GM12878 (cell line): ENCODE measurements around the gene DPM2.

ENCODE experiments used
- CTCF ChIP-seq, 3 experiments: IDR thresholded peaks in 2 of 3; conservative IDR thresholded peaks in 1 of 3; 2 replicates each; pipeline ENCODE4 v1.5.1; 2011; ENCODE audit warnings: low read depth in 3 of 3, low read length in 3 of 3, mild to moderate bottlenecking in 3 of 3, control low read depth in 2 of 3, moderate library complexity in 2 of 3, inconsistent platforms in 1 of 3, mixed read lengths in 1 of 3; ENCODE audit not compliant: control insufficient read depth in 2 of 3, insufficient read depth in 1 of 3; ENCODE audit errors: extremely low read depth in 1 of 3
- HDGF ChIP-seq: fragments of 450-650 bp; IDR thresholded peaks from 2 replicates; pipeline ENCODE4 v1.6.1; 2016; ENCODE audit warnings: antibody characterized with exemption
- JUNB ChIP-seq: IDR thresholded peaks from 2 replicates; pipeline ENCODE4 v1.6.1; 2016; ENCODE audit warnings: antibody characterized with exemption, mild to moderate bottlenecking
- MAX ChIP-seq: IDR thresholded peaks from 2 replicates; pipeline ENCODE4 v1.6.1; 2012; ENCODE audit warnings: low read depth, low read length, improper control_type of control experiment
- NRF1 ChIP-seq: conservative IDR thresholded peaks from 2 replicates; pipeline ENCODE4 v1.6.1; 2011; ENCODE audit warnings: mild to moderate bottlenecking, low read depth, low read length, improper control_type of control experiment
- POLR2A ChIP-seq: IDR thresholded peaks from 2 replicates; pipeline ENCODE4 v1.6.1; 2011; ENCODE audit warnings: low read depth, mild to moderate bottlenecking, low read length
- REST ChIP-seq: IDR thresholded peaks from 2 replicates; pipeline ENCODE4 v1.6.1; 2012; ENCODE audit warnings: mild to moderate bottlenecking, low read depth, low read length
- SIN3A ChIP-seq: IDR thresholded peaks from 2 replicates; pipeline ENCODE4 v1.6.1; 2012; ENCODE audit warnings: low read depth, low read length, improper control_type of control experiment
- USF2 ChIP-seq: IDR thresholded peaks from 2 replicates; pipeline ENCODE4 v1.6.1; 2011; ENCODE audit warnings: low read depth, low read length, improper control_type of control experiment, borderline replicate concordance
- ZBTB33 ChIP-seq: fragments of 450-650 bp; IDR thresholded peaks from 2 replicates; pipeline ENCODE4 v1.6.1; 2017; ENCODE audit warnings: mild to moderate bottlenecking
- ZNF274 ChIP-seq: IDR thresholded peaks from one replicate; pipeline ENCODE4 v1.8.0; 2011; ENCODE audit not compliant: insufficient read length, insufficient read depth

GRCh38 chr9:127929625-127929979, 8.1 kb downstream of the DPM2 start:
- no peak for TF ChIP-seq HDGF
- TF ChIP-seq POLR2A, result no peak
- TF ChIP-seq NRF1, result no peak
- TF ChIP-seq USF2, result no peak
- TF ChIP-seq REST, result no peak
- no peak for TF ChIP-seq ZNF274
- no peak for TF ChIP-seq SIN3A
- no peak for TF ChIP-seq MAX
- TF ChIP-seq CTCF (IDR thresholded peaks at IDR 0.05 in 2 of 3, conservative IDR thresholded peaks at IDR 0.05 in 1 of 3; ENCODE audit: control insufficient read depth in 2 of 3, extremely low read depth in 1 of 3, insufficient read depth in 1 of 3, low read depth in 3 of 3, low read length in 3 of 3), result no peak
- TF ChIP-seq JUNB, result no peak
- no peak for TF ChIP-seq ZBTB33
